ENCODE results near the gene OR1A1.
"Not testable (repeated sequence)": the region's sequence is repeated elsewhere in the genome, so short reads cannot be mapped to it uniquely, and the experiment has no call there.

OR1A1 gene

DNA sequence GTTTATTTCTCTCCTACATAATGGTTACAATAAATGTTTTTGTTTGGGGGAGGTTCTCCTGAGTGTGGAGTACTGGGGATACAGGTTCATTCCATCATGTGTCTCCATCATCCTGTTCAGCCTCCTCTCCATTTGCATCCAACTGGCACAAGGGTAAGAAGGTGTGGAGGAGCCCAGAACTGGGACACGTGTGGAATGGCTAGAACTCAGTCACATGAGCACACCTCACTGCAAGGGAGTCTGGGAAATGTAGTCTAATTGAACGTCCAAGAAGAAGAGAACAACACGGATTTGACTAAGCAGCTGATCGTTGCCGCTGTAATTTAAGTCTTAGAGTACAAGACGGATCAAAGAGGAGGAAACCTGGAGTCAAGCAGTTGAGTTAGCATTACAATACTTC lies 6.1 kb downstream of the OR1A1 start:
- DNase-seq, result no peak
- no peak overlapping the region for H3K27ac ChIP-seq
- H3K27me3 ChIP-seq (ENCODE audit: insufficient read depth, low read depth, severe bottlenecking), result peaks cover 53% of the 10 kb centered on the region
- no peak overlapping the region for H3K4me3 ChIP-seq (ENCODE audit: low read depth, low read length)
- TF ChIP-seq CTCF (IDR thresholded peaks at IDR 0.05; ENCODE audit: low read depth, low read length), result no peak
- no peaks in the 10 kb centered on the region for H3K9me3 ChIP-seq (ENCODE audit: severe bottlenecking)
- no peaks in the 10 kb centered on the region for H3K36me3 ChIP-seq

DNA sequence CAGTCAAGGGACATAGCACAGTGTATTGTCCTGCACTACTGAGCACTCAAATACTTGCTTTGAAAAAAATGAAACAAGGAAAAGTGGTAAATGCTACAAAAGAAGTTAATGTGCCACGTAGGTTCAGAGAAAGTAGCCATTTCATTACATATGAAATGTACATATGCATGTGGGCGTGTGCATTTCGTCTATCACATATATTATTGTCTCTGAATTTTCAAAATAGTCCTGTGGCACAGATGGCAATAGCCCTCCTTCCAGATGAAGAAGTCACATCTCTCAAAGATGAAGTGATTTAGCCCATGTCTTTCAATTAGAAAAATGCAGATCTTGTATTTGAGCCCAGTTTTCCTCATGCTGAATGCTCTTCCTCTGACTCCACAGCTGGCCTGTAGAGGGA lies 12.5 kb downstream of the OR1A1 start:
- not testable (repeated sequence) for DNase-seq; H3K4me3 ChIP-seq (ENCODE audit: low read depth, low read length); H3K9me3 ChIP-seq (ENCODE audit: severe bottlenecking); H3K36me3 ChIP-seq; H3K27ac ChIP-seq
- peaks cover 12% of the 10 kb centered on the region for H3K27me3 ChIP-seq (ENCODE audit: insufficient read depth, low read depth, severe bottlenecking)

DNA sequence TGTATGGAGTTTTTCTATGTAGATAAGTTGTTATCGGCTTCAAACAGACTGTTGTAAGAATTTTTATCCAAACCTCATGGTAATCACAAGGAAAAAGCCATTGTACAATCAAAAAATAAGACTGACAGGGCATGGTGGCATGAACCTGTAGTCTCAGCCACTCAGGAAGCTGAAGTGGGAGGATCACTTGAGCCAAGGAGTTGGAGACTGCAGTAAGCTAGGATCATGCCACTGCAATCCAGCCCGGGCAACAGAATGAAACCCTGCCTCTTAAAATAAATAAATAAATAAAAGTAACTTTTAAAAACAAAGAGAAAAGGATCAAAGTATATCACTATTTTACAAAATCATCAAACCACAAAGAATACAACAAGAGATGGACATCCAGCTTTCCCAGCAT lies 14.4 kb downstream of the OR1A1 start:
- no peak overlapping the region for H3K27ac ChIP-seq
- no peak for DNase-seq
- H3K27me3 ChIP-seq (ENCODE audit: insufficient read depth, low read depth, severe bottlenecking), result peaks cover 4% of the 10 kb centered on the region
- H3K36me3 ChIP-seq, result no peaks in the 10 kb centered on the region
- H3K9me3 ChIP-seq (ENCODE audit: severe bottlenecking), result no peaks in the 10 kb centered on the region
- TF ChIP-seq CTCF (IDR thresholded peaks at IDR 0.05; ENCODE audit: low read depth, low read length), result no peak
- H3K4me3 ChIP-seq (ENCODE audit: low read depth, low read length), result no peak overlapping the region

DNA sequence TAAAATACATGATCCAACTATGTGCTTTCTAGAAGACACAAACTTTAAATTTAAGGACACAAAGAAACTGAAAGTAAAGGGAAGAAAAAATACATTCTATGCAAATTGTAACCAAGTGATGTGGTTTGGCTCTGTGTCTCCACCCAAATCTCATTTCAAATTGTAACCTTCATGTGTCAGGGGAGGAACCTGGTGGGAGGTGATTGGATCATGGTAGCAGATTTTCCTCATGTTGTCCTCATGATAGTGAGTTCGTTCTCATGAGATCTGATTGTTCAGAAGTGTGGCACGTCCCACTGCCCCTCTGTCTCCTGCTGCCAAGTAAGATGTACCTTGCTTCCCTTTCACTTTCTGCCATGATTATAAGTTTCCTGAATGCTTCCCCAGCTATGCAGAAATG lies 15.0 kb downstream of the OR1A1 start:
- H3K27ac ChIP-seq, result no peak overlapping the region
- H3K36me3 ChIP-seq, result no peaks in the 10 kb centered on the region
- H3K4me3 ChIP-seq (ENCODE audit: low read depth, low read length), result no peak overlapping the region
- H3K9me3 ChIP-seq (ENCODE audit: severe bottlenecking), result no peaks in the 10 kb centered on the region
- no peak for TF ChIP-seq CTCF (IDR thresholded peaks at IDR 0.05; ENCODE audit: low read depth, low read length)
- peaks cover 4% of the 10 kb centered on the region for H3K27me3 ChIP-seq (ENCODE audit: insufficient read depth, low read depth, severe bottlenecking)
- no peak for DNase-seq

DNA sequence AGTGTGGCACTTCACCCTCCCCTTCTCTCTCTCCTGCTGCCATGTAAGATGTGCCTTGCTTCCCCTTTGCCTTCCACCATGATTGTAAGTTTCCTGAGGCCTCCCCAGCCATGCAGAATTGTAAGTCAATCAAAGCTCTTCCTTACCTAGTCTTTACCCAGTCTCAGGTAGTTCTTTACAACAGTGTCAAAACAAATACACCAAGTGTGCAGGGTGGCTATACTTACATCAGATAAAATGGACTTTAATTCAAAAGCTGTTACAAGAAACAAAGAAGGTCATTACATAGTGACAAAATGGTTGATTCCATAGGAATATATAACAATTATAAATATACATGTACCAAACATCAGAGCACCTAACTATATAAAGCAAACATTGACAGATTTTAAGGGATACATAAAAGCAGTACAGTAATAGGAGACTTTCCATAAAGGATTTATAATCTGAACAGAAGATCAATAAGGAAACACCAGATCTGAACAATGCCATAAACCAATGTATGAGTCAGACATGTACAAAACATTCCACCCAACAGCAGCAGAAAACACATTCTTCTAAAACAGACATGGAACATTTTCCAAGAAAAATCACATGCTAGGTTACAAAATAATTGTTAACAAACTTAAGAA lies 17.4 kb downstream of the OR1A1 start:
- H3K27ac ChIP-seq; H3K4me3 ChIP-seq (ENCODE audit: low read depth, low read length); H3K9me3 ChIP-seq (ENCODE audit: severe bottlenecking); H3K27me3 ChIP-seq (ENCODE audit: insufficient read depth, low read depth, severe bottlenecking); H3K36me3 ChIP-seq; DNase-seq: not testable (repeated sequence)

- H3K27ac ChIP-seq; H3K4me3 ChIP-seq (ENCODE audit: low read depth, low read length); DNase-seq; H3K27me3 ChIP-seq (ENCODE audit: insufficient read depth, low read depth, severe bottlenecking); H3K9me3 ChIP-seq (ENCODE audit: severe bottlenecking); H3K36me3 ChIP-seq: not testable (repeated sequence)
Measured at GRCh38 chr17:3232300-3232699, 24.8 kb downstream of the OR1A1 start.

DNA sequence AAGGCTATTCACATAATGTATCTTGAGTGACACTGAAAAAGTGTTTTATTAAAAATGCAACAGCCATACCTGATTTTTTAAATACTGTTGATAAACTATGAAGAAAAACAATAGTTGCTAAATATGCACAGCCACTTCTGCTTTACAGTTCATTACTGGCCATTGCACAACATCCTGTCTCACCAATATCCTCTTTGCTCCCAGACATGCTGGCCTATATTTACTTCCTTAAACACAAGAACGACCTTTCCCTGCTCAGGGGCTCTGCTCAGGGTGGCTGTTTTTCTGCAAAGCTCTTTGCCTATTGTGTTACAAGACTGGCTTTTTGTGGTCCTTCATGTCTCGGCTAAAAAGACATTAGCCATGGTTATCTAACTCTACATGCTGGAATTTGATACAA lies 31.2 kb downstream of the OR1A1 start:
- H3K27ac ChIP-seq; H3K27me3 ChIP-seq (ENCODE audit: insufficient read depth, low read depth, severe bottlenecking); H3K9me3 ChIP-seq (ENCODE audit: severe bottlenecking); H3K36me3 ChIP-seq; H3K4me3 ChIP-seq (ENCODE audit: low read depth, low read length); DNase-seq: not testable (repeated sequence)

DNA sequence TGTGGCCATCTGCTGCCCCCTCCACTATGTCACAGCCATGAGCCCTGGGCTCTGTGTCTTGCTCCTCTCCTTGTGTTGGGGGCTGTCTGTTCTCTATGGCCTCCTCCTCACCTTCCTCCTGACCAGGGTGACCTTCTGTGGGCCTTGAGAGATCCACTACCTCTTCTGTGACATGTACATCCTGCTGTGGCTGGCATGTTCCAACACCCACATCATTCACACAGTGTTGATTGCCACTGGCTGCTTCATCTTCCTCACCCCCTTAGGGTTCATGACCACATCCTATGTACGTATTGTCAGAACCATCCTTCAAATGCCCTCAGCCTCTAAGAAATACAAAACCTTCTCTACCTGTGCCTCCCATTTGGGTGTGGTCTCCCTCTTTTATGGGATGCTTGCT lies 33.6 kb downstream of the OR1A1 start:
- H3K9me3 ChIP-seq (ENCODE audit: severe bottlenecking); H3K27me3 ChIP-seq (ENCODE audit: insufficient read depth, low read depth, severe bottlenecking); H3K4me3 ChIP-seq (ENCODE audit: low read depth, low read length); H3K27ac ChIP-seq; DNase-seq; H3K36me3 ChIP-seq: not testable (repeated sequence)

- not testable (repeated sequence) for DNase-seq; H3K27ac ChIP-seq; H3K27me3 ChIP-seq (ENCODE audit: insufficient read depth, low read depth, severe bottlenecking); H3K36me3 ChIP-seq; H3K4me3 ChIP-seq (ENCODE audit: low read depth, low read length); H3K9me3 ChIP-seq (ENCODE audit: severe bottlenecking)
Measured at GRCh38 chr17:3244841-3245240, 37.4 kb downstream of the OR1A1 start.

- not testable (repeated sequence) for DNase-seq; H3K36me3 ChIP-seq; H3K4me3 ChIP-seq (ENCODE audit: low read depth, low read length); H3K27me3 ChIP-seq (ENCODE audit: insufficient read depth, low read depth, severe bottlenecking); H3K27ac ChIP-seq; H3K9me3 ChIP-seq (ENCODE audit: severe bottlenecking)
Measured at GRCh38 chr17:3249013-3249412, 41.5 kb downstream of the OR1A1 start.

All from WERI-Rb-1 (cell line).